ENCODE results near the gene CANT1. TPM values are rescaled to one million over a fixed set of nuclear protein-coding genes. Genes with fewer than 3 reads are reported as not detected.
A peak's percentile ranks its signal among the peaks of the same experiment; 100 is the strongest.

The CANT1 gene
- total and polyA plus RNA-seq, 2 of the 13 experiments (the other 11 are each of a cell fraction or from before 2014, with no cell fraction given), result 34.1 to 42.1 TPM

DNA sequence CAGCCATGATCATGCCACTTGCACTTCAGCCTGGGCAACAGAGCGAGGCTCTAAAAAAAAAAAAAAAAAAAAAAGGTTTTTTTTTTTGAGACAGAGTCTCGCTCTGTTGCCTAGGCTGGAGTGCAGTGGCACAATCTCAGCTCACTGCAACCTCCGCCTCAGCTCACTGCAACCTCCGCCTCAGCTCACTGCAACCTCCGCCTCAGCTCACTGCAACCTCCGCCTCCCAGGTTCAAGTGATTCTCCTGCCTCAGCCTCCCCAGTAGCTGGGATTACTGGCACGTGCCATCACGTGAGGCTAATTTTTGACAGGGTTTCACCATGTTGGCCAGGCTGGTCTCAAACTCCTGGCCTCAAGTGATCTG, 46.6 kb downstream of the CANT1 start (continued):
- 0 out of 2 replicates have a peak, but pooled peaks have one; percentile 13 for TF ChIP-seq ZNF580 (CRISPR knock-in tag; IDR thresholded peaks at IDR 0.05; ENCODE audit: borderline replicate concordance, low read depth)
- TF ChIP-seq ZNF543 (CRISPR knock-in tag; IDR thresholded peaks at IDR 0.05), result 0 out of 2 replicates have a peak, but pooled peaks have one; percentile 17
- peak; percentile 79; the same call in 1 of the 2 replicates for TF ChIP-seq ZBTB3 (CRISPR knock-in tag; IDR thresholded peaks at IDR 0.05; ENCODE audit: borderline replicate concordance, low read depth)
- TF ChIP-seq KDM5B (CRISPR knock-in tag; IDR thresholded peaks at IDR 0.05; ENCODE audit: borderline replicate concordance), result 0 out of 2 replicates have a peak, but pooled peaks have one; percentile 0
- TF ChIP-seq, protein P1, sequence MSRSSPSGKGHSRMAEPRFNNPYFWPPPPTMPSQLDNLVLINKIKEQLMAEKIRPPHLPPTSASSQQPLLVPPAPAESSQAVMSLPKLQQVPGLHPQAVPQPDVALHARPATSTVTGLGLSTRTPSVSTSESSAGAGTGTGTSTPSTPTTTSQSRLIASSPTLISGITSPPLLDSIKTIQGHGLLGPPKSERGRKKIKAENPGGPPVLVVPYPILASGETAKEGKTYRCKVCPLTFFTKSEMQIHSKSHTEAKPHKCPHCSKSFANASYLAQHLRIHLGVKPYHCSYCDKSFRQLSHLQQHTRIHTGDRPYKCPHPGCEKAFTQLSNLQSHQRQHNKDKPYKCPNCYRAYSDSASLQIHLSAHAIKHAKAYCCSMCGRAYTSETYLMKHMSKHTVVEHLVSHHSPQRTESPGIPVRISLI (CRISPR knock-in tag; IDR thresholded peaks at IDR 0.05; ENCODE audit: borderline replicate concordance), result 0 out of 2 replicates have a peak, but pooled peaks have one; percentile 74

DNA sequence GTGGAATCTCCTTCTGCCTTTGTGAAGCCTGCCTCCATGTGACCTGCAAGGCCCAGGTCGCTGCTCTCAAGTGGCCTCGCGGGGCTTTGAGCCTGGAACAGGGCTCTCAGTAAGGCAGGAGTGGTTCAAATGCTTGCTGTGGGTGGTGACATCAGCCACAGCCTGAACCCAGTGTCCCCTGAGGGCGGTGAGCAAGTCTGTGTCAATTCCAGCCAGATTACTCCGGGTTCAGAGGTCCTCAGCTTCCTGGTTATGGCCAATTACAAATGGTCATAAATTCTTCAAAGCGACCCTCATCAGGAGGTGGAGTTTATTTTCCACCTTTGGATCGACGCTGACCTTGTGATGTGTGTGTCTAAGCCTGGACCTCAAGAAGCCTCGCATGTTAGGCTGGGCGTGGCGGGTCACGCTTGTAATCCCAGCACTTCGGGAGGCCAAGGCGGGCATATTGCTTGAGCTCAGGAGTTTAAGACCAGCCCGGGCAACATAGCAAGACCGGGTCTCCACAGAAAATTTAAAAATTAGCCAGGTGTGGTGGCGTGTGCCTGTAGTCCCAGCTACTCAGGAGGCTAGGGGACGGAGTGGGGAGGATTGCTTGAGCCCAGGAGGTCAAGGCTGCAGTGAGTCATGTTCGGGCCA, 47.1 kb downstream of the CANT1 start:
- H3K27ac ChIP-seq (ENCODE audit: extremely low read length, insufficient read depth, low read length), result peak overlapping the region; percentile 70
- no peaks in the 10 kb centered on the region for H3K36me3 ChIP-seq (replicated peaks in 1 of 2; ENCODE audit: control insufficient read depth in 1 of 2, insufficient read depth in 2 of 2, low read length in 2 of 2)
- H3K4me1 ChIP-seq (ENCODE audit: insufficient read depth, low read length), result peaks cover 61% of the 10 kb centered on the region
- peak overlapping the region; percentile 38 for H3K4me2 ChIP-seq (ENCODE audit: low read depth, low read length)
- no peaks in the 10 kb centered on the region for H4K20me1 ChIP-seq (ENCODE audit: insufficient read depth, low read length)
- BruUV-seq (replicated peaks), result no TSS peak
- in situ Hi-C loops (cut with HindIII; ENCODE audit: extremely low pct_ligation_motif_present, low pct_unique_long_range_greater_than_20kb), result no loop called here
- no peak overlapping the region for H2AFZ ChIP-seq (ENCODE audit: low read length)
- H3K9ac ChIP-seq (ENCODE audit: insufficient read depth, low read depth, low read length), result peak overlapping the region; percentile 43
- no peaks in the 10 kb centered on the region for H3K9me3 ChIP-seq (ENCODE audit: low read length)
- no peak overlapping the region for H3K4me3 ChIP-seq (replicated peaks in 1 of 3; ENCODE audit: insufficient read depth in 1 of 3, low read depth in 2 of 3, low read length in 3 of 3)
- CTCF ChIA-PET (ENCODE audit: low intra/inter-chr PET ratio, low total read pairs), result no interaction called here
- DNase-seq (ENCODE audit: low spot score) (peak; percentile 96), FAIRE-seq (peak; percentile 99), ATAC-seq (peak; percentile 91)
- 3% methylated on average over 15 of the region's 19 CpGs for WGBS (ENCODE audit: low lambda C conversion rate)
- no peaks in the 10 kb centered on the region for H3K79me2 ChIP-seq (ENCODE audit: insufficient read depth, low read length)
- intact Hi-C loops (cut with micrococcal nuclease; ENCODE audit: unreplicated experiment), result loop anchor here (2.0 to 5.0 kb wide), 2 partner anchors 35 to 98 kb away; partner anchors contain the start of gene TIMP2
- POLR2A ChIA-PET, result interaction anchor here (0.5 to 3.5 kb wide), 24 partner anchors 10 to 654 kb away, joined by 3 to 51 read pairs (median 4); partner anchors contain the start of genes CANT1, ENGASE and LGALS3BP
- H3K27me3 ChIP-seq (ENCODE audit: control insufficient read depth in 1 of 2, insufficient read depth in 2 of 2, low read length in 2 of 2), result peaks cover 0 to 1% of the 10 kb centered on the region in 2 experiments; a peak in 3 of 5 replicates
- TF ChIP-seq ZNF646 (CRISPR knock-in tag; IDR thresholded peaks at IDR 0.05) (no peak), ZSCAN21 (CRISPR knock-in tag; IDR thresholded peaks at IDR 0.05; ENCODE audit: borderline replicate concordance) (peak; percentile 69; the same call in 1 of the 2 replicates), TFAP4 (IDR thresholded peaks at IDR 0.05; ENCODE audit: borderline replicate concordance, low read depth) (peak; percentile 58), MEIS1 (CRISPR knock-in tag; IDR thresholded peaks at IDR 0.05; ENCODE audit: borderline replicate concordance) (0 out of 2 replicates have a peak, but pooled peaks have one; percentile 32), FOXA3 (CRISPR knock-in tag; IDR thresholded peaks at IDR 0.05) (peak; percentile 75), KDM1A (CRISPR knock-in tag; IDR thresholded peaks at IDR 0.05) (peak; percentile 87), POGZ (CRISPR knock-in tag; IDR thresholded peaks at IDR 0.05) (peak; percentile 52; the same call in 1 of the 2 replicates)
